HK-2 (cell line): Measurements from ENCODE around the gene REST.
A peak's percentile ranks its signal among the peaks of the same experiment; 100 is the strongest.
"Not testable (repeated sequence)": the region's sequence is repeated elsewhere in the genome, so short reads cannot be mapped to it uniquely, and the experiment has no call there.

Source experiments
- DNase-seq: peaks from one replicate; pipeline ENCODE4 v3.0.0-alpha.2; 2018; ENCODE audit not compliant: unreplicated experiment

The REST gene

GRCh38 chr4:56907489-56908205 is at the start of gene REST:
Gene REST (plus strand): TSS chr4:56907900. CDS start chr4:56910639, 2,739 bp downstream.
- peak; percentile 74 for DNase-seq

- no peak for DNase-seq
These were observed 47.9 kb upstream of the REST start for GRCh38 chr4:56859841-56860240.

- no peak for DNase-seq
These were observed 46.9 kb upstream of the REST start for GRCh38 chr4:56860781-56861180.

- DNase-seq: peak; percentile 8
These were observed 46.3 kb upstream of the REST start for GRCh38 chr4:56861360-56861759.

- DNase-seq: no peak
These were observed 44.1 kb upstream of the REST start for GRCh38 chr4:56863441-56864139.

- DNase-seq: no peak
These were observed 36.8 kb upstream of the REST start for GRCh38 chr4:56870946-56871345.

GRCh38 chr4:56871371-56871866 is 36.3 kb upstream of the REST start:
- DNase-seq: no peak

- no peak for DNase-seq
These were observed 33.5 kb upstream of the REST start for GRCh38 chr4:56874166-56874565.

- DNase-seq: no peak
These were observed 32.8 kb upstream of the REST start for GRCh38 chr4:56874923-56875322.

- no peak for DNase-seq
These were observed 31.4 kb upstream of the REST start for GRCh38 chr4:56876264-56876663.

- no peak for DNase-seq
These were observed 27.7 kb upstream of the REST start for GRCh38 chr4:56879996-56880395.

GRCh38 chr4:56880572-56880971 is 27.1 kb upstream of the REST start:
- no peak for DNase-seq

- not testable (repeated sequence) for DNase-seq
These were observed 23.2 kb upstream of the REST start for GRCh38 chr4:56884511-56884910.

- no peak for DNase-seq
These were observed 15.0 kb upstream of the REST start for GRCh38 chr4:56892691-56893090.

- DNase-seq: not testable (repeated sequence)
These were observed 9.9 kb upstream of the REST start for GRCh38 chr4:56897842-56898241.

- DNase-seq: not testable (repeated sequence)
These were observed 7.5 kb upstream of the REST start for GRCh38 chr4:56900186-56900585.

- DNase-seq: no peak
These were observed 5.0 kb upstream of the REST start for GRCh38 chr4:56902703-56903102.

- DNase-seq: no peak
These were observed 1.9 kb upstream of the REST start for GRCh38 chr4:56905796-56906195.

GRCh38 chr4:56906489-56907393 is 959 bp upstream of the REST start:
- DNase-seq: no peak

- peak; percentile 77 for DNase-seq
These were observed 746 bp downstream of the REST start for GRCh38 chr4:56908206-56909085.
